Measurements from ENCODE around the gene C2orf92. TPM values are rescaled to one million over a fixed set of nuclear protein-coding genes. Genes with fewer than 3 reads are reported as not detected.

The C2orf92 gene
- polyA plus RNA-seq, 1 donor from 2014 or later = 10.7 TPM

GRCh38 chr2:97737421-97738178, 68.1 kb downstream of the C2orf92 start:
- TF ChIP-seq, protein P1, sequence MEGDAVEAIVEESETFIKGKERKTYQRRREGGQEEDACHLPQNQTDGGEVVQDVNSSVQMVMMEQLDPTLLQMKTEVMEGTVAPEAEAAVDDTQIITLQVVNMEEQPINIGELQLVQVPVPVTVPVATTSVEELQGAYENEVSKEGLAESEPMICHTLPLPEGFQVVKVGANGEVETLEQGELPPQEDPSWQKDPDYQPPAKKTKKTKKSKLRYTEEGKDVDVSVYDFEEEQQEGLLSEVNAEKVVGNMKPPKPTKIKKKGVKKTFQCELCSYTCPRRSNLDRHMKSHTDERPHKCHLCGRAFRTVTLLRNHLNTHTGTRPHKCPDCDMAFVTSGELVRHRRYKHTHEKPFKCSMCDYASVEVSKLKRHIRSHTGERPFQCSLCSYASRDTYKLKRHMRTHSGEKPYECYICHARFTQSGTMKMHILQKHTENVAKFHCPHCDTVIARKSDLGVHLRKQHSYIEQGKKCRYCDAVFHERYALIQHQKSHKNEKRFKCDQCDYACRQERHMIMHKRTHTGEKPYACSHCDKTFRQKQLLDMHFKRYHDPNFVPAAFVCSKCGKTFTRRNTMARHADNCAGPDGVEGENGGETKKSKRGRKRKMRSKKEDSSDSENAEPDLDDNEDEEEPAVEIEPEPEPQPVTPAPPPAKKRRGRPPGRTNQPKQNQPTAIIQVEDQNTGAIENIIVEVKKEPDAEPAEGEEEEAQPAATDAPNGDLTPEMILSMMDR (IDR thresholded peaks at IDR 0.05; ENCODE audit: poor library complexity, severe bottlenecking) = no peak
- TF ChIP-seq POLR2AphosphoS5 (IDR thresholded peaks at IDR 0.05) = no peak
- TF ChIP-seq EZH2 (IDR thresholded peaks at IDR 0.05; ENCODE audit: borderline replicate concordance, insufficient read depth, low read length, poor library complexity, severe bottlenecking) = no peak
- Histone ChIP-seq H3K4me2 (ENCODE audit: low read length) (no peak overlapping the region), H4K20me1 (ENCODE audit: insufficient read depth) (no peaks in the 10 kb centered on the region), H3K9me3 (ENCODE audit: low read length) (no peaks in the 10 kb centered on the region), H3K9me2 (ENCODE audit: insufficient read depth, low read length) (no peaks in the 10 kb centered on the region), H3K27ac (ENCODE audit: low read length) (no peak overlapping the region), H3F3A (ENCODE audit: insufficient read depth, low read length, poor library complexity, severe bottlenecking) (no peaks in the 10 kb centered on the region), H3K79me2 (replicated peaks; ENCODE audit: insufficient read depth, low read length) (no peaks in the 10 kb centered on the region), H3K27me3 (ENCODE audit: insufficient read depth, low read depth, low read length) (no peaks in the 10 kb centered on the region), H3K9ac (ENCODE audit: low read length) (no peak overlapping the region), H3K4me3 (ENCODE audit: low read length) (no peak overlapping the region), H3K36me3 (ENCODE audit: insufficient read depth, low read length) (no peaks in the 10 kb centered on the region), H2AFZ (ENCODE audit: low read depth, low read length) (no peak overlapping the region)

DNA sequence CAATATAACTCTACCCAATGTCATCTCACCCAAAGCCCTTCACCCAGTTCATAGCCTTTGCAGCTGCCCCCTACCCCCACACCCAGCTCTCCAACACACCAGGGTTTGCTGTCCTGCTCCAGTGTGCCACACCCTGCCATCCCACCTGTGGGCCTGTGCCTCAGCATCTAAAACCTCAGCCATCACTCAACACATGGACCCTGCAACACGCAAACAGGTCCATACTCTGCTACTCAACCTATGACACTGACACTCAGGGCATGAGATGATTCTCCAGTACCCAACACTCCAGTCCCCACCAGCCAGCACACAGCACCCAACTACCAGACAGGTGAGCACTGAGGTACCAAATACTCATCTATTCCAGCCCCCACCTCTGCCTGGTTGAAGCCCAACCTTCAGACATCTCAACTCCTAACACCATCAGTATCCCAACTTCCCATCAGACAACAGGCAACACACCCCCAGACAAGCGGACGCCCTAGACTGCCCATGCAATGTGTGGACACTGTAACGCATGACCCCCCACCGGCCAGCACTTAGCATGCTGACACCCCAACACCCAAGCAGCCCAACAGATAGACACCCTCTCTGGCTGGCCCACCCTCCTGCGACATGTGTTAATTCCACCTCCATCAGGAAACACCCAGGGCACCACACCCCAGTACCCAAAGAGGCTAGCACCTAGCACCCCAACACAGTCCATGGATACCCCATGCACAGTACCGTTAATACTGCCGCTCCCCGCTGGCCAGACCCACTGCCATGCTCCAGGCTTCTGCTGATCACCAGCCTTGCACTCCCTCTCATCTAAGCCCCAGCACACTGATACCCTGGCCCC, 68.9 kb downstream of the C2orf92 start:
- H3K9ac ChIP-seq (ENCODE audit: low read length) = no peak overlapping the region
- no peak overlapping the region for H3K27ac ChIP-seq (ENCODE audit: low read length)
- no peaks in the 10 kb centered on the region for H4K20me1 ChIP-seq (ENCODE audit: insufficient read depth)

More for the DNA sequence above, 68.9 kb downstream of the C2orf92 start:
- Histone ChIP-seq H3K9me3 (ENCODE audit: low read length) (no peaks in the 10 kb centered on the region), H3K79me2 (replicated peaks; ENCODE audit: insufficient read depth, low read length) (no peaks in the 10 kb centered on the region), H2AFZ (ENCODE audit: low read depth, low read length) (no peak overlapping the region), H3K9me2 (ENCODE audit: insufficient read depth, low read length) (no peaks in the 10 kb centered on the region), H3K4me2 (ENCODE audit: low read length) (no peak overlapping the region), H3K36me3 (ENCODE audit: insufficient read depth, low read length) (no peaks in the 10 kb centered on the region), H3F3A (ENCODE audit: insufficient read depth, low read length, poor library complexity, severe bottlenecking) (no peaks in the 10 kb centered on the region), H3K4me3 (ENCODE audit: low read length) (no peak overlapping the region), H3K27me3 (ENCODE audit: insufficient read depth, low read depth, low read length) (no peaks in the 10 kb centered on the region)
- TF ChIP-seq RAD21 (conservative IDR thresholded peaks at IDR 0.05) (no peak), MXI1 (conservative IDR thresholded peaks at IDR 0.05; ENCODE audit: poor library complexity, severe bottlenecking) (no peak), TAF1 (IDR thresholded peaks at IDR 0.05; ENCODE audit: low read depth) (no peak), POLR2AphosphoS5 (IDR thresholded peaks at IDR 0.05) (no peak), EZH2 (IDR thresholded peaks at IDR 0.05; ENCODE audit: borderline replicate concordance, insufficient read depth, low read length, poor library complexity, severe bottlenecking) (no peak), SMC3 (conservative IDR thresholded peaks at IDR 0.05; ENCODE audit: poor library complexity) (no peak), REST (IDR thresholded peaks at IDR 0.05; ENCODE audit: borderline replicate concordance) (no peak), EP300 (conservative IDR thresholded peaks at IDR 0.05; ENCODE audit: poor library complexity, severe bottlenecking) (no peak)
- TF ChIP-seq, protein P1 (IDR thresholded peaks at IDR 0.05; ENCODE audit: poor library complexity, severe bottlenecking) = no peak
